Brain pericyte (primary cell): Measurements from ENCODE around the gene DHX9.
"Not testable (repeated sequence)": the region's sequence is repeated elsewhere in the genome, so short reads cannot be mapped to it uniquely, and the experiment has no call there.

Experiments used
- DNase-seq: peaks from one replicate; pipeline ENCODE4 v3.0.0-alpha.2; 2012; ENCODE audit warnings: low read depth, low spot score

DHX9 gene

GRCh38 chr1:182888736-182889531, 49.8 kb downstream of the DHX9 start:
- no peak for DNase-seq

GRCh38 chr1:182889997-182890396, 50.9 kb downstream of the DHX9 start:
- no peak for DNase-seq

GRCh38 chr1:182890927-182891610, 51.9 kb downstream of the DHX9 start:
- DNase-seq: no peak

GRCh38 chr1:182897696-182898095, 58.5 kb downstream of the DHX9 start:
- no peak for DNase-seq

GRCh38 chr1:182901946-182902345, 62.8 kb downstream of the DHX9 start:
- not testable (repeated sequence) for DNase-seq

GRCh38 chr1:182905321-182905720, 66.2 kb downstream of the DHX9 start:
- DNase-seq: no peak

GRCh38 chr1:182909578-182909977, 70.4 kb downstream of the DHX9 start:
- DNase-seq: no peak

GRCh38 chr1:182910143-182910542, 71.0 kb downstream of the DHX9 start:
- DNase-seq: no peak

GRCh38 chr1:182913401-182913800, 74.3 kb downstream of the DHX9 start:
- DNase-seq: no peak

- peak; percentile 4 for DNase-seq
Observed at GRCh38 chr1:182917378-182917777, 78.2 kb downstream of the DHX9 start.

GRCh38 chr1:182925661-182926060, 86.5 kb downstream of the DHX9 start:
- DNase-seq: no peak

- no peak for DNase-seq
Observed at GRCh38 chr1:182927693-182928433, 88.7 kb downstream of the DHX9 start.

GRCh38 chr1:182930985-182931384, 91.8 kb downstream of the DHX9 start:
- no peak for DNase-seq

- DNase-seq: no peak
Observed at GRCh38 chr1:182935716-182936115, 96.6 kb downstream of the DHX9 start.
